Caco-2 (cell line): ENCODE measurements around the gene SCAF8. TPM values are rescaled to one million over a fixed set of nuclear protein-coding genes. Genes with fewer than 3 reads are reported as not detected.
A peak's percentile ranks its signal among the peaks of the same experiment; 100 is the strongest.

Experiments
- BruUV-seq: library from RNA; stranded (reverse); fragments of 400-500 nt; replicated peaks from 2 replicates; lab custom pipeline; 2021; lab: Mats Ljungman, UMichigan
- CTCF ChIA-PET: fragments of 300-600 bp; sonication (Branson Sonifier 250); formaldehyde crosslinking; loops from one replicate; lab custom pipeline; 2022; ENCODE audit warnings: antibody characterized with exemption; lab: Charles Lee
- POLR2A ChIA-PET: fragments of 300-600 bp; sonication (Branson Sonifier 250); formaldehyde crosslinking; loops from one replicate; lab custom pipeline; 2022; ENCODE audit warnings: antibody characterized with exemption; lab: Charles Lee
- DNase-seq, 2 experiments: peaks; one replicate each; pipeline versions ENCODE4 v3.0.0 to v3.0.0-alpha.2; 2020 to 2022
- H3K27me3 ChIP-seq: replicated peaks from 2 replicates; pipeline ENCODE4 v1.6.0; 2011; ENCODE audit warnings: low read length; ENCODE audit not compliant: control insufficient read depth, insufficient read depth
- H3K36me3 ChIP-seq: 2 replicates; pipeline ENCODE4 v1.5.1; 2011; ENCODE audit warnings: low read length; ENCODE audit not compliant: control insufficient read depth, insufficient read depth
- H3K4me1 ChIP-seq: fragments of 250-450 bp; sonication (Bioruptor Pico); 2 replicates; pipeline ENCODE4 v1.5.1; 2020; ENCODE audit warnings: mild to moderate bottlenecking
- H3K4me3 ChIP-seq: 2 replicates; pipeline ENCODE4 v1.5.1; 2011; ENCODE audit warnings: low read depth, mild to moderate bottlenecking, control low read depth, low read length
- H3K9me3 ChIP-seq: fragments of 250-450 bp; sonication (Bioruptor Pico); 2 replicates; pipeline ENCODE4 v1.5.1; 2020; ENCODE audit warnings: mild to moderate bottlenecking, moderate library complexity
- H3K27ac Mint-ChIP-seq: one replicate; pipeline ENCODE4 v1.8.0; 2022; ENCODE audit warnings: mixed read lengths; ENCODE audit not compliant: unreplicated experiment
- H3K27me3 Mint-ChIP-seq: one replicate; pipeline ENCODE4 v1.8.0; 2022; ENCODE audit warnings: mixed read lengths; ENCODE audit not compliant: insufficient read depth, unreplicated experiment
- H3K36me3 Mint-ChIP-seq: one replicate; pipeline ENCODE4 v1.8.0; 2022; ENCODE audit warnings: mild to moderate bottlenecking, mixed read lengths; ENCODE audit not compliant: insufficient read depth, unreplicated experiment
- H3K4me1 Mint-ChIP-seq: one replicate; pipeline ENCODE4 v1.8.0; 2022; ENCODE audit warnings: low read depth, mixed read lengths; ENCODE audit not compliant: unreplicated experiment
- H3K4me3 Mint-ChIP-seq: one replicate; pipeline ENCODE4 v1.8.0; 2022; ENCODE audit warnings: mild to moderate bottlenecking, moderate library complexity, mixed read lengths; ENCODE audit not compliant: unreplicated experiment
- H3K9me3 Mint-ChIP-seq: one replicate; pipeline ENCODE4 v1.8.0; 2022; ENCODE audit warnings: mixed read lengths; ENCODE audit not compliant: unreplicated experiment
- intact Hi-C: fragments of 100-400 bp; cut with micrococcal nuclease; formaldehyde crosslinking; loops from one replicate; pipeline ENCODE4 v1.10.0; 2022; ENCODE audit not compliant: unreplicated experiment
- total RNA-seq: library from RNA; stranded (reverse); gene quantifications from 2 replicates; pipeline ENCODE4 v1.2.3, GENCODE V29; 2022
- TF ChIP-seq, protein P1 (sequence below), 2 experiments: fragments of 200-600 bp in 1 of 2; IDR thresholded peaks; 1 replicate in 1 of 2; 2 replicates in 1 of 2; pipeline versions ENCODE4 v1.5.1 to v1.8.0; 2011 to 2022; ENCODE audit warnings: antibody characterized with exemption in 1 of 2, control low read depth in 1 of 2, inconsistent platforms in 1 of 2, low read depth in 1 of 2, low read length in 1 of 2, mild to moderate bottlenecking in 1 of 2, moderate library complexity in 1 of 2; ENCODE audit not compliant: insufficient read depth in 1 of 2, severe bottlenecking in 1 of 2, unreplicated experiment in 1 of 2

SCAF8 gene
- total RNA-seq, 1 experiment from 2014 or later = 45.2 TPM

DNA sequence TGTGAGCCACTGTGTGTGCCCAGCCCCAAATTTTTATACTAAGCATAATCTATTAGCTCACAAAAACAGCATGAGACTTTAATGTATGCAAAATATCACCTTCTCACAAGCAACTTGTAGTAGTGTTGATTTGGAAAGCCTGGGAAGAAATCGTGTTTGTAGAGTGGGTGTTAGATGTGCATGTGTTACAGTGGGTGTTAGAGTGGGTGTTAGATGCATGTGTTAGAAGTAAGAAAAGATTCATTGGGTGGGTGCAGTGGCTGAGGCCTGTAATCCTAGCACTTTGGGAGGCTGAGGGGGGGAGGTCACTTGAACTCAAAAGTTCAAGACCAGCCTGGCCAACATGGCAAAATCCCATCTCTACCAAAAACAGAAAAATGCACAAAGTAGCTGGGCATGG is 6.3 kb upstream of the SCAF8 start:
- ChIA-PET POLR2A (no interaction called here), CTCF (no interaction called here)
- peaks cover 4% of the 10 kb centered on the region; the same call in 1 of the 2 replicates for H3K4me1 ChIP-seq
- Mint-ChIP-seq H3K27me3 (no peaks in the 10 kb centered on the region), H3K27ac (no peak overlapping the region), H3K4me3 (no peak overlapping the region), H3K9me3 (no peaks in the 10 kb centered on the region), H3K36me3 (no peaks in the 10 kb centered on the region), H3K4me1 (peaks cover 5% of the 10 kb centered on the region)
- intact Hi-C loops = no loop called here
- no peaks in the 10 kb centered on the region for H3K27me3 ChIP-seq
- H3K36me3 ChIP-seq = no peaks in the 10 kb centered on the region
- DNase-seq = no peak
- TF ChIP-seq, protein P1, sequence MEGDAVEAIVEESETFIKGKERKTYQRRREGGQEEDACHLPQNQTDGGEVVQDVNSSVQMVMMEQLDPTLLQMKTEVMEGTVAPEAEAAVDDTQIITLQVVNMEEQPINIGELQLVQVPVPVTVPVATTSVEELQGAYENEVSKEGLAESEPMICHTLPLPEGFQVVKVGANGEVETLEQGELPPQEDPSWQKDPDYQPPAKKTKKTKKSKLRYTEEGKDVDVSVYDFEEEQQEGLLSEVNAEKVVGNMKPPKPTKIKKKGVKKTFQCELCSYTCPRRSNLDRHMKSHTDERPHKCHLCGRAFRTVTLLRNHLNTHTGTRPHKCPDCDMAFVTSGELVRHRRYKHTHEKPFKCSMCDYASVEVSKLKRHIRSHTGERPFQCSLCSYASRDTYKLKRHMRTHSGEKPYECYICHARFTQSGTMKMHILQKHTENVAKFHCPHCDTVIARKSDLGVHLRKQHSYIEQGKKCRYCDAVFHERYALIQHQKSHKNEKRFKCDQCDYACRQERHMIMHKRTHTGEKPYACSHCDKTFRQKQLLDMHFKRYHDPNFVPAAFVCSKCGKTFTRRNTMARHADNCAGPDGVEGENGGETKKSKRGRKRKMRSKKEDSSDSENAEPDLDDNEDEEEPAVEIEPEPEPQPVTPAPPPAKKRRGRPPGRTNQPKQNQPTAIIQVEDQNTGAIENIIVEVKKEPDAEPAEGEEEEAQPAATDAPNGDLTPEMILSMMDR (IDR thresholded peaks at IDR 0.05; ENCODE audit: insufficient read depth in 1 of 2, low read depth in 1 of 2, low read length in 1 of 2, severe bottlenecking in 1 of 2, unreplicated experiment in 1 of 2) = no peak
- H3K4me3 ChIP-seq = no peak overlapping the region
- no TSS peak for BruUV-seq
- H3K9me3 ChIP-seq = no peaks in the 10 kb centered on the region

DNA sequence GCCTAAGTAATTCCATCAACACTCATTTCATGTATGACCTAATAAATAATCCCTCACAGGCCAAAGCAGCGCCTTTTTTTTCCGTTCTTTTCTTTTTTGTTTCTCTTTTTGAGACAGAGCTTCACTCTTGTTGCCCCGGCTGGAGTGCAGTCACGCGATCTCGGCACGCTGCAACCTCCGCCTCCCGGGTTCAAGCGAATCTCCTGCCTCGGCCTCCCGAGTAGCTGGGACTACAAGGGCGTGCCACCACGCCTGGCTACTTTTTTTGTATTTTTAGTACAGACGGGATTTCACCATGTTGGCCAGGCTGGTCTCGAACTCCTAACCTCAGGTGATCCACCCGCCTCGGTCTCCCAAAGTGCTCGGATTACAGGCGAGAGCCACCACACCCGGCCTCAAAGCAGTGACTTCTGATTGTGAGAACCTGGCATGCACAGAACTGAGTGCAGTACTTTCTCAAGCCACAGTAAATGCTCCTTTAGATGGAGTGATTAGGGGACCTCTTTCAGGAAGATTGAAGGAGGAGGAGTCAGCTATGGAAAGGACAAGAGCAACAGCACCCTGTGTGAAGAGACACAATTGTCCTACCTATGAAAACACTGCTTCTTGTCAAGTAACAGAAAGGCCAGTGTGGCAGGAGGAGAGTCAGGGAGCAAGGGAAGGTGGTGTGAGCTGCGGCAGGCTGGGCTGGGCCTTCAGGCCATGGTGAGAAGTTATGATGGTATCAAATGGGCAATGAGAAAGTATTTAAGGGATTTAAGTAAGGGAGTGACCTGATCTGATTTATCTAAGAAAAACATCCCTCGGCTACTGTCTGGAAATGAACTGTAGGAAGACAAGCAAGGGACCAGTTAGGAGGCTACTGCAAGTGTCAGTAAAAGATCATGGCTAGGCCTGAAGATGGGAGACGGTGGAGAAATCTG is 1.7 kb upstream of the SCAF8 start:
- no TSS peak for BruUV-seq
- Histone ChIP-seq H3K4me3 (no peak overlapping the region), H3K36me3 (no peaks in the 10 kb centered on the region; the same call in 1 of the 2 replicates), H3K9me3 (no peaks in the 10 kb centered on the region), H3K4me1 (peaks cover 6% of the 10 kb centered on the region; the same call in 1 of the 2 replicates), H3K27me3 (no peaks in the 10 kb centered on the region)
- Mint-ChIP-seq H3K4me1 (peaks cover 12% of the 10 kb centered on the region), H3K9me3 (no peaks in the 10 kb centered on the region), H3K27me3 (no peaks in the 10 kb centered on the region), H3K36me3 (peaks cover 19% of the 10 kb centered on the region), H3K4me3 (peak overlapping the region; percentile 84), H3K27ac (peak overlapping the region; percentile 23)
- DNase-seq = no peak
- POLR2A ChIA-PET = interaction anchor here (0.5 kb wide), 1 partner anchor 74 kb away, joined by 5 read pairs; no protein-coding TSS in a partner anchor
- intact Hi-C loops = loop anchor here (5.0 kb wide), 1 partner anchor 131 kb away; no protein-coding TSS in a partner anchor
- CTCF ChIA-PET = no interaction called here
- TF ChIP-seq, protein P1 (IDR thresholded peaks at IDR 0.05; ENCODE audit: insufficient read depth in 1 of 2, low read depth in 1 of 2, low read length in 1 of 2, severe bottlenecking in 1 of 2, unreplicated experiment in 1 of 2) = no peak

DNA sequence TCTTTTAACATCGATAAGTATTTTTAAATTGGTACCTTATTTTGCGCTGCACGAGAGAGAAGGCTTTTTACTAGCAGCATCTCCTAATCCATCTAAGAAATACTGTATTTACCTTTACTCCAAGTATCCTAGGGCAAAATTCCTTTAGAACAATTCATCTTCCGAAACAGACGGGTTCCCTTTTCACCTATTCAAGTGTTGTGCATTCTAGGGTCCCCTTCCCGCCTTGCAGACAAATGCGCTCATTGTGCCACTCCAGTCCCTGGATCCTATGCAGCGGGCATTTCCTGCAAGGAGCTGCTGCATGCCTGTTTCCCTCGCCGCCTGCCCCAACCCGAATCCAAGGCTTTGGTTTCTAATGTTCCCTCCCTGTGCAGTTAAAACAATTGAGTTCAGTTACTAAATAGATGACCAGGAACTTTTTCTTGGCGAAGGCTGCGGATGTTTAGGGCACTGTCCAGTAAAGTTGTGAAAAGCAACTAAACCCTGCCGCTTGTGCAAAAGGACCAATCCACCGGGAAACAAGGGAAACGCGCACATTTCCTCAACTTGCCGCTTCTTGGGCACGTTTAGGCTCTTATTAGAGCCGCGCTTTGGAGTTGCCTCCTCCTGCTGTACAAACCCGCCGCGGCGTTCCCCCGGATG is 556 bp upstream of the SCAF8 start:
- Mint-ChIP-seq H3K27ac (peak overlapping the region; percentile 89), H3K4me3 (peak overlapping the region; percentile 84), H3K27me3 (no peaks in the 10 kb centered on the region), H3K9me3 (no peaks in the 10 kb centered on the region), H3K36me3 (peaks cover 22% of the 10 kb centered on the region), H3K4me1 (peaks cover 12% of the 10 kb centered on the region)
- peak in 1 of 2 experiments; percentile 44 for DNase-seq
- Histone ChIP-seq H3K4me1 (peaks cover 10% of the 10 kb centered on the region; the same call in 1 of the 2 replicates), H3K4me3 (peak overlapping the region; percentile 92), H3K36me3 (no peaks in the 10 kb centered on the region; the same call in 1 of the 2 replicates), H3K27me3 (no peaks in the 10 kb centered on the region), H3K9me3 (no peaks in the 10 kb centered on the region)
- CTCF ChIA-PET = interaction anchor here (0.7 kb wide), 1 partner anchor 57 kb away, joined by 3 read pairs; no protein-coding TSS in a partner anchor
- TF ChIP-seq, protein P1 (IDR thresholded peaks at IDR 0.05; ENCODE audit: insufficient read depth in 1 of 2, low read depth in 1 of 2, low read length in 1 of 2, severe bottlenecking in 1 of 2, unreplicated experiment in 1 of 2) = no peak
- POLR2A ChIA-PET = no interaction called here
- intact Hi-C loops = loop anchor here (1.0 to 5.0 kb wide), 2 partner anchors 73 to 130 kb away; no protein-coding TSS in a partner anchor
- BruUV-seq = TSS peak; percentile 60
